Measurements from ENCODE around the gene AQP9. TPM values are rescaled to one million over a fixed set of nuclear protein-coding genes. Genes with fewer than 3 reads are reported as not detected.

The AQP9 gene
- total RNA-seq, 1 donor from 2014 or later = not detected

DNA sequence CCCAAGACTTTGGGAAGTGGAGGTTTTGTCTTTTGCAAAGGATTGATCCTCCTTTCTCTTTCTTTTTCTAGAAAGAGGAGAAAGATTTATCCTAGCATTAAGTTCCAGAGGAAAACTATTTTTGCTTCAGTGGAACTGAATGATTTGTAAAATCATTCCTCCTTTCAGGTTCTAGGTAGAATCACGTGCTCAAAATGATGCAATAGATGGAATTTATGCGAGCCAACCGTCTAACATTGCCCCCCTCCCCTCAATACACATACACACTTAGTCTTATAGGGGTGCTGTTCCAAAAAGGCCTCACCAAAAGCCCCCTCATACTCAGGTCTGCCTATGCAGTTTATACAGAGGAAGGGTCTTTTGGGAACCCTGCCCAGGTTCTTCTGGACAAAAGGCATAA is 85.3 kb downstream of the AQP9 start:
- intact Hi-C loops (cut with micrococcal nuclease) = loop anchor here (10.0 kb wide), 1 partner anchor 641 kb away; no protein-coding TSS in a partner anchor

DNA sequence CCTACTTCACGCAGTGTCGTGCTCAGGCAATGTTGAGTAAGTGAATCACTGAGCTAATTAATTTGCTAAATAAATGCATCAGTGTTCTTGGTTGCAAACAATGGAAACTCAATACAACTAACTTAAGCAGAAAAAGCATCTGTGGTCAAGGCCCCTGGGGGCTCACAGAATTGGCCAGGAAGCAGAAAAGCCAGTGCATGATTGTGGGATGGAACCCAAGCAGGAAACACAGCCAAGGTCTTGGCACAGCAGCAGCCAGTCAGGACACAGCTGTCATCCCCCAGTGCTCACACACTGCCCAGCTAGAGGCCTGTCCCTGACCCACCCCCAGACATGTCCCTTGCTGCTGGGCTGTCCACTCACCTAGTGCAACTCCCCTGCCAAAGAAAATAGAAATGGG is 85.9 kb downstream of the AQP9 start:
- intact Hi-C loops (cut with micrococcal nuclease) = loop anchor here (10.0 kb wide), 1 partner anchor 641 kb away; no protein-coding TSS in a partner anchor

DNA sequence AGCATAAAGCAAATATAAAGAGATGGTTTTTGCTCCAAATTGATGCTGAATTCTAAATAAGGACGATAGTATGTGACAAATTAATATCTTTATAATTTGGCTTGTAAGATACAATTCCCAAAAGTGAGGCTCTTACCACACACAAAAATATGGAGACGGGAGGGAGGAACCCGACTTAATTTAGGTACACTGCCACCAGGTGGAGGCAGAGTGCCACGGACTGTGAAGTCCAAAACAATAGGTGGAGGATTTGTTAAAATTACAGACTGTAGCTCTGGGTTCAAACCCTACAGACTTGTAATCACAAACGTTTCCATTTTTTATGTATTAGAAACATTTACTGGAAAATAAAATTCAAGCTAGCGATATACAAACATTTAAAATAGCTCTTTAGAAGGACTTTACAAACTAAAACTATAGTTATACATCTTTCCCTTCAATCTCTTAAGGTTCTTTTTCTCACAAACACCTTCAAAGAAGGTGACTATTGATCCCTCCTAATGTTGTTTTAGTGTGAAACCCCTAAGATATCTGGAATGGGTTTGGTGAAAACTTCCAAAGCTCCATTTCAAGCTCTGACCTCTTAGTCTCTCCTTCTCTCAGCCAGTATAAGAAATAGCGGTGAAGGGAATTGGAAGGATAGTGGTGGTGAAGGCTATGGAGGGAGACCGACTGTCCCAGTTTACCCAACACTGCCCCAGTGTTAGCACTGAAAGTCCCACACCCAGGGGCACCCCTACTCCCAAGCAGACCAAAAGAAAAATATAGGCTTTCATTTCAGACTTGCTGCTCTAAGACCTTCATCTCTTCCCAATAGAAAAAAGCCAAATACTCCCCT is 89.7 kb downstream of the AQP9 start:
- intact Hi-C loops (cut with micrococcal nuclease) = loop anchor here (1.0 to 10.0 kb wide), 10 partner anchors 43 to 1301 kb away; partner anchors contain the start of genes ADAM10 and MINDY2

DNA sequence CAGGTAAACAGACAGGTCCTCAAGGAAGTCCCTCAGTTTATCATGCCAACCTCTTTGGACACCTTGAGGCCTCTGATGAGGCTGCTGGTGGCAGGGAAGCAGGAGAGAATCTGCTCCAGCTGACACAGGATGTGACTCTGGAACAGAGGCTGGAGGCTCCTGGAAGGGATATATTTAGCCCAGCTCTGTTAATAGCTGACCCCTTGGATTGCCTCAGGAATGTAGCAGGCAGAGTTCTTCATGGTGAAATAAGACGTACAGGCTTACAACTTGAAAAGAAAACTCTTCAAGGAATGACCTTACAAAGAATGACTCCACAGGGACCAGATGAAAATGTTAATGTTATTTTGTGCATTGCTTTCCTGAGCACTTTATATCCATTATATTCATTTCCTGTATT is 90.5 kb downstream of the AQP9 start:
- intact Hi-C loops (cut with micrococcal nuclease) = loop anchor here (2.0 to 10.0 kb wide), 4 partner anchors 369 to 752 kb away; partner anchors contain the start of gene ADAM10

DNA sequence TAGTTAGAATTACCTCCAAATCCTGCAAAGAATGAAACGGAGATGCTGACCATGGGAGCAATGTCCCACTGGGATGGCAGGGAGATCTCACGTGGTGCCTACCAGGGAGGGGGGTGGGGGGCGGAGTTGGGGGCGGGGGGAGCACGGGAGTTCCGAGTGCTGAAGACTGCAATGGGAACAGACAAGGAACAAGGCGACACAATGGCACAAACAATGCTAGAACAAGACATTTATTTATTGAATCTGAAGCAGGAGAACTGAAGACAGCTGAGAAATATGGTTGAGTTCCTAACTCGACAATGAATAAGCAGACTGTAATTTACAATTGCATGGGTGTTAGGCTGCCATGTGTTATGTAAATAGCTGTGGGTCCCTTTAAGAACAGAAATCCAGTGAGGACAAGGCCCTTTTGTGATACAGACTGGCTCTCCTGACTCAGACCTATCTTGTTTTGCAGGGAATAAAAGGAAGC is 91.2 kb downstream of the AQP9 start:
- intact Hi-C loops (cut with micrococcal nuclease) = loop anchor here (2.0 to 10.0 kb wide), 4 partner anchors 368 to 751 kb away; partner anchors contain the start of gene ADAM10

DNA sequence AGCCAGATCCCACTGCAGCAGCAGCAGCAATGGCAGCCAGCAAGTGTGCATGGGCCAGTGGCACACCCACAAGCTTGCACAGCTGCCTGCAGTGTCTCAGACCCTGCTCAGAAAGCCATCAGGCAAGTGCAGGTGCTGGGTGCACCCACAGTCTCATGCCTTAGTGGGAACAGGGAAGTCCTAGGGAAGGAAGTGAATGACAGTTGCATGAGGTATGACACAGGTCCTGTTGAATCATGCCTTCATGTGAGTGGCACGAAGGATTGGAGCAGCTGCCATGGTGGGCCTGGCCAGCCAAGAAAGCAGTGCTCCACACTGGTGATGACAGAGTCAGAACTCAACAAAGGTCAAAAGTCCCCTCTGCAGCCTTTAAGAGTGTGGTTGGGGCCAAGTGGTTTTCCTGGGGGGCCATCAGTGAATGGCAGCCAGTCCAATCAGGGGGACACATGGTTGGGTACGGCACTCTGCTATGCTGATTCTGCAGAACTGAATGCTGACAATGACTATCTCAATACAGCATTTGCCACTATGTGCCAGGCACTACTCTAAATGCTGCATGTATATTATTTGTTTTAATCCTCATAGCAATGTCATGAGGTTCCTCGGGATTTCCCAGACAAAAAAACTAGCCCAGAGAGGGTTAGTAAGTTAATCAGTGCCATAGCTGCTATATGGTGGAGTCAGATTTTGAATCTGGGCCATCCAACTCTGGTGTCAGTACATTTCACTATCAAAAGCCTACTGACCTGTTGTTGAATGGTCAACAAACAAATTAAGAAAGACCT is 94.3 kb downstream of the AQP9 start:
- intact Hi-C loops (cut with micrococcal nuclease) = no loop called here

DNA sequence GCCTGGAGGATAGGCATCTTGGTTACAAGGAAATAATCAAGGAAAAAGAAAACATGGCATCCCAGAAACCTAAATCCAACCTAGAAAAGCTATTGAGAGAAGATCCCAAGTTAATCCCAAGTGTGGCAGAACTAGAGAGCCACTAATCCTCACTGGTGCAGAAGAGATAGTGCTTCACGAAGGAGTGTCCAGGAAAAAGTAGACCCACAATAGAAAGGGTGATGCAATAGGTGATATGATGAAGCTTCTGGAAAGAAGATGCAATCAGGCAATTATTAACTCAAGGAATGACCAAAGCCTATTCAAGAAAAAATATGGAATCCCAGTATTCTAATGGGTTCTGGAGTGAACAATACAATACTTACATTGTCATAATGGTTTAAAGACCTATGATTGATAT is 95.2 kb downstream of the AQP9 start:
- intact Hi-C loops (cut with micrococcal nuclease) = no loop called here

Other genes with a start within 250 kb of the AQP9 start
- gene ALDH1A2, start 72.7 kb upstream of the AQP9 start, total RNA-seq = 0.22 TPM in 1 of 2 replicates, not detected in the other

Measured in T-helper 1 cell treated with Interleukin-12 subunit alpha and Interleukin-12 subunit beta and Interleukin-4 antibody, amounts not matched to agents 30 ng/mL and 1 ng/mL, for 36 hours (primary cell).